Kidney (tissue), 14 donors: ENCODE data around the gene MANBA. TPM values are rescaled to one million over a fixed set of nuclear protein-coding genes. Genes with fewer than 3 reads are reported as not detected.

ENCODE experiments used
- DNase-seq, 5 donors: peaks; one replicate each; pipeline ENCODE4 v3.0.0-alpha.2; 2013 to 2020
- FAIRE-seq: peaks from 2 replicates; lab custom pipeline; 2012; peaks lifted over from hg19 to GRCh38; lab: Jason Lieb, UNC
- H3K27ac ChIP-seq, 2 donors: one replicate each; pipeline ENCODE4 v1.7.0; 2013; ENCODE audit warnings: low read depth in 2 of 2, low read length in 2 of 2, inconsistent platforms in 1 of 2
- H3K27me3 ChIP-seq: one replicate; pipeline ENCODE4 v1.7.1; 2013; ENCODE audit warnings: low read length, inconsistent platforms; ENCODE audit not compliant: control insufficient read depth, insufficient read depth
- H3K36me3 ChIP-seq, 3 donors: one replicate each; pipeline versions ENCODE4 v1.7.0 to v1.7.1; 2013; ENCODE audit warnings: low read length in 3 of 3, control low read depth in 1 of 3, inconsistent platforms in 1 of 3; ENCODE audit not compliant: insufficient read depth in 3 of 3, control insufficient read depth in 2 of 3
- H3K4me1 ChIP-seq, 3 donors: one replicate each; pipeline versions ENCODE4 v1.7.0 to v1.7.1; 2013; ENCODE audit warnings: low read length in 3 of 3, inconsistent platforms in 1 of 3, low read depth in 1 of 3; ENCODE audit not compliant: control insufficient read depth in 2 of 3, insufficient read depth in 2 of 3
- H3K4me3 ChIP-seq, 3 donors: one replicate each; pipeline versions ENCODE4 v1.7.0 to v1.8.1; 2013; ENCODE audit warnings: low read length in 3 of 3, control low read depth in 1 of 3, inconsistent platforms in 1 of 3
- H3K9ac ChIP-seq, 3 donors: one replicate each; pipeline versions ENCODE4 v1.7.0 to v1.7.1; 2013; ENCODE audit warnings: low read length in 3 of 3, control low read depth in 1 of 3, inconsistent platforms in 1 of 3
- H3K9me3 ChIP-seq, 3 donors: one replicate each; pipeline versions ENCODE4 v1.7.0 to v1.7.1; 2013; ENCODE audit warnings: low read length in 3 of 3, control low read depth in 1 of 3, inconsistent platforms in 1 of 3; ENCODE audit not compliant: control insufficient read depth in 2 of 3, insufficient read depth in 1 of 3
- CTCF ChIP-seq: IDR thresholded peaks from 3 replicates; pipeline ENCODE4 v1.5.1; 2012; ENCODE audit warnings: mild to moderate bottlenecking, moderate library complexity, borderline replicate concordance; ENCODE audit not compliant: insufficient read depth; ENCODE audit errors: extremely low read depth
- intact Hi-C: fragments of 100-400 bp; cut with DNase I; formaldehyde crosslinking; loops from one replicate; pipeline ENCODE4 v1.11.1; 2022
- polyA plus RNA-seq: library from polyadenylated mRNA; stranded (reverse); fragments of 350-450 nt; fragmentation: Illumina TruSeq; extraction: RNeasy Lipid Tissue Mini Kit (QIAGEN cat#74804); gene quantifications from one replicate; pipeline ENCODE4 v1.2.3, GENCODE V29; 2014; ENCODE audit warnings: low read depth, low replicate concordance; ENCODE audit not compliant: insufficient read depth
- total RNA-seq: library from RNA; stranded (reverse); fragmentation: NEBNext Ultra II Directional; extraction: Animal tissue kit (Norgen Biotek cat#: 25700); gene quantifications from one replicate; pipeline ENCODE4 v1.2.1, GENCODE V29; 2021
- donor health status: control.
- donor health status: control.
- donor health status: control.
- donor health status: control.
- donor health status: control.
- donor health status: DM: yes; HTN: yes; CAD: no.
- donor health status: Normal renal cell carcinoma (clear cell type).

The MANBA gene
- total and polyA plus RNA-seq, 2 donors from 2014 or later, result 19.0 to 28.0 TPM

GRCh38 chr4:102759831-102760644, 730 bp downstream of the MANBA start:
- Histone ChIP-seq H3K9me3 (no peaks in the 10 kb centered on the region), H3K27ac (peak overlapping the region; percentile 59 to 66), H3K4me1 (peaks cover 0 to 6% (median 0%) of the 10 kb centered on the region in 3 donors), H3K4me3 (peak overlapping the region; percentile 88 to 91 (median 91)), H3K27me3 (no peaks in the 10 kb centered on the region), H3K36me3 (no peaks in the 10 kb centered on the region), H3K9ac (peak overlapping the region; percentile 81 to 91 (median 87))
- intact Hi-C loops, result no loop called here
- TF ChIP-seq CTCF, result no peak
- FAIRE-seq, result no peak
- DNase-seq, result peak in 4 of 5 donors; percentile 36 to 69 (median 50)

GRCh38 chr4:102758241-102759160, 2.3 kb downstream of the MANBA start:
- no peaks in the 10 kb centered on the region for H3K27me3 ChIP-seq
- intact Hi-C loops, result no loop called here
- no peak overlapping the region for H3K27ac ChIP-seq
- peaks cover 0 to 6% (median 0%) of the 10 kb centered on the region in 3 donors for H3K4me1 ChIP-seq
- no peaks in the 10 kb centered on the region for H3K9me3 ChIP-seq
- no peak for TF ChIP-seq CTCF
- no peak for FAIRE-seq
- H3K9ac ChIP-seq, result no peak overlapping the region
- no peak overlapping the region for H3K4me3 ChIP-seq
- H3K36me3 ChIP-seq, result no peaks in the 10 kb centered on the region
- DNase-seq, result no peak

GRCh38 chr4:102757681-102758080, 3.1 kb downstream of the MANBA start:
- Histone ChIP-seq H3K4me3 (no peak overlapping the region), H3K4me1 (peaks cover 0 to 6% (median 0%) of the 10 kb centered on the region in 3 donors), H3K9ac (no peak overlapping the region), H3K9me3 (no peaks in the 10 kb centered on the region), H3K36me3 (no peaks in the 10 kb centered on the region), H3K27me3 (no peaks in the 10 kb centered on the region), H3K27ac (peak overlapping the region in 1 of 2 donors; percentile 5)
- intact Hi-C loops, result no loop called here
- no peak for DNase-seq
- FAIRE-seq, result no peak
- TF ChIP-seq CTCF, result no peak
